ENCODE measurements around the gene COP1. TPM values are rescaled to one million over a fixed set of nuclear protein-coding genes. Genes with fewer than 3 reads are reported as not detected.

Gene COP1
- total and polyA plus RNA-seq, 3 donors from 2014 or later: 63.7 to 103 (median 92.9) TPM

GRCh38 chr1:175941164-175941563 is 265.9 kb downstream of the COP1 start:
- H3K4me3 ChIP-seq: no peak overlapping the region
- H3K4me1 ChIP-seq: no peaks in the 10 kb centered on the region
- H3K9me3 ChIP-seq: no peaks in the 10 kb centered on the region
- intact Hi-C loops (cut with DNase I; ENCODE audit: low total_unique reads): no loop called here
- TF ChIP-seq POLR2A (IDR thresholded peaks at IDR 0.05): no peak
- no peak for TF ChIP-seq CTCF (IDR thresholded peaks at IDR 0.05)
- DNase-seq: no peak
- no peaks in the 10 kb centered on the region for H3K27me3 ChIP-seq
- H3K36me3 ChIP-seq (ENCODE audit: low read depth, missing control alignments): no peaks in the 10 kb centered on the region
- 83 to 91% methylated on average over 2 of the region's 2 CpGs for WGBS, 2 donors
- no peak overlapping the region for H3K27ac ChIP-seq

GRCh38 chr1:175936736-175937135 is 270.4 kb downstream of the COP1 start:
- no peak for TF ChIP-seq CTCF (IDR thresholded peaks at IDR 0.05)
- TF ChIP-seq POLR2A (IDR thresholded peaks at IDR 0.05): no peak
- intact Hi-C loops (cut with DNase I; ENCODE audit: low total_unique reads): no loop called here
- H3K27ac ChIP-seq: no peak overlapping the region
- H3K36me3 ChIP-seq (ENCODE audit: low read depth, missing control alignments): no peaks in the 10 kb centered on the region
- no peaks in the 10 kb centered on the region for H3K4me1 ChIP-seq
- 71 to 75% methylated on average over 6 of the region's 6 CpGs for WGBS, 2 donors
- H3K9me3 ChIP-seq: no peaks in the 10 kb centered on the region
- no peaks in the 10 kb centered on the region for H3K27me3 ChIP-seq
- peak; percentile 67 for DNase-seq
- H3K4me3 ChIP-seq: no peak overlapping the region

DNA sequence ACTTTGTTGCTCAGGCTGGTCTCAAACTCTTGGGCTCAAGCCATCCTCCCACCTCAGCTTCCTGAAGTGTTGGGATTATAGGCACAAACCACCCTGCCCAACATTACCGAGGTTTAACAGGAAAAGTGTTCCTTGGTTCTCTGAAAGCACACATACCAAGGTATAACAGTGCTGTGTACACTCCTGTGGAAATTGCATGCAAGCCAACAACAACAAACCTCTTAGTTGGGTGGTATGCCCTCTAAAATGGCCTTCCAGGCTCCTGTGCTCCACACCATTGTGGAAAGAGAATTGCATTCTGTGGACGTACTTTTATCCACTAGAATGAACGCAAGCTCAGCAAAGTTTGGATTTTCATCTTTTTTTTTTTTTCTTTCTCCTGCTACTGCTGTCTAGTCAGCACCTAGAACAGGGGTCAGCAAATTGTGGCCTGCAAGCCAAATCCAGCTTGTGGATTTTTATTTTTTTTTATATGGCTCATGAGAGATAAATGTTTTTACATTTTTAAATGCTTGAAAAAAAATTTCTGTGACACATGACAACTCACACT is 271.4 kb downstream of the COP1 start:
- WGBS, 2 donors: 48 to 51% methylated on average over 3 of the region's 3 CpGs
- intact Hi-C loops (cut with DNase I; ENCODE audit: low total_unique reads): no loop called here

GRCh38 chr1:175935166-175935565 is 271.9 kb downstream of the COP1 start:
- DNase-seq: no peak
- H3K4me1 ChIP-seq: no peaks in the 10 kb centered on the region
- H3K4me3 ChIP-seq: no peak overlapping the region
- 92 to 94% methylated on average over 3 of the region's 3 CpGs for WGBS, 2 donors
- H3K9me3 ChIP-seq: no peaks in the 10 kb centered on the region
- TF ChIP-seq CTCF (IDR thresholded peaks at IDR 0.05) (no peak), POLR2A (IDR thresholded peaks at IDR 0.05) (no peak)
- no peaks in the 10 kb centered on the region for H3K27me3 ChIP-seq
- intact Hi-C loops (cut with DNase I; ENCODE audit: low total_unique reads): no loop called here
- no peak overlapping the region for H3K27ac ChIP-seq
- no peaks in the 10 kb centered on the region for H3K36me3 ChIP-seq (ENCODE audit: low read depth, missing control alignments)

More for the DNA sequence above, 271.4 kb downstream of the COP1 start:
- no peak for TF ChIP-seq POLR2A (IDR thresholded peaks at IDR 0.05)
- TF ChIP-seq CTCF (IDR thresholded peaks at IDR 0.05): no peak
- Histone ChIP-seq H3K27ac (no peak overlapping the region), H3K4me3 (no peak overlapping the region), H3K36me3 (ENCODE audit: low read depth, missing control alignments) (no peaks in the 10 kb centered on the region), H3K27me3 (no peaks in the 10 kb centered on the region), H3K9me3 (no peaks in the 10 kb centered on the region), H3K4me1 (no peaks in the 10 kb centered on the region)
- no peak for DNase-seq

- WGBS, 2 donors: 78 to 85% methylated on average over 3 of the region's 3 CpGs
- H3K4me3 ChIP-seq: no peak overlapping the region
- no peaks in the 10 kb centered on the region for H3K4me1 ChIP-seq
- H3K27me3 ChIP-seq: no peaks in the 10 kb centered on the region
- no peaks in the 10 kb centered on the region for H3K9me3 ChIP-seq
- no peak for DNase-seq
- H3K36me3 ChIP-seq (ENCODE audit: low read depth, missing control alignments): no peaks in the 10 kb centered on the region
- TF ChIP-seq POLR2A (IDR thresholded peaks at IDR 0.05): no peak
- TF ChIP-seq CTCF (IDR thresholded peaks at IDR 0.05): no peak
- H3K27ac ChIP-seq: no peak overlapping the region
- intact Hi-C loops (cut with DNase I; ENCODE audit: low total_unique reads): no loop called here
These were observed 273.3 kb downstream of the COP1 start for GRCh38 chr1:175933801-175934200.
